Effector memory CD8-positive, alpha-beta T cell (primary cell): ENCODE measurements around the gene FOLH1.
"Not testable (repeated sequence)": the region's sequence is repeated elsewhere in the genome, so short reads cannot be mapped to it uniquely, and the experiment has no call there.

ENCODE experiments used
- ATAC-seq: fragments of 150-1000 bp; cut with Tn5 transposase; replicated peaks from 2 replicates; pipeline ENCODE4 v1.10.0; 2021; ENCODE audit warnings: mild to moderate bottlenecking, moderate library complexity
- DNase-seq, 3 experiments: peaks; one replicate each; pipeline ENCODE4 v3.0.0; 2021
- H3K27ac Mint-ChIP-seq, 2 donors: one replicate each; pipeline ENCODE4 v1.8.0; 2022; ENCODE audit warnings: mild to moderate bottlenecking in 2 of 2, mixed read lengths in 2 of 2, moderate library complexity in 2 of 2
- H3K27me3 Mint-ChIP-seq, 2 donors: one replicate each; pipeline ENCODE4 v1.8.0; 2022; ENCODE audit warnings: mixed read lengths in 2 of 2
- H3K36me3 Mint-ChIP-seq: one replicate; pipeline ENCODE4 v1.8.0; 2022; ENCODE audit warnings: mild to moderate bottlenecking, moderate library complexity, mixed read lengths; ENCODE audit not compliant: insufficient read depth
- H3K4me1 Mint-ChIP-seq, 2 donors: one replicate each; pipeline ENCODE4 v1.8.0; 2022; ENCODE audit warnings: low read depth in 2 of 2, mixed read lengths in 2 of 2
- H3K4me3 Mint-ChIP-seq, 2 donors: one replicate each; pipeline ENCODE4 v1.8.0; 2022; ENCODE audit warnings: mild to moderate bottlenecking in 2 of 2, mixed read lengths in 2 of 2, moderate library complexity in 2 of 2
- H3K9me3 Mint-ChIP-seq, 2 donors: one replicate each; pipeline ENCODE4 v1.8.0; 2022; ENCODE audit warnings: mixed read lengths in 2 of 2

Gene FOLH1

GRCh38 chr11:49151211-49151610 lies 57.2 kb downstream of the FOLH1 start:
- no peak for ATAC-seq
- Mint-ChIP-seq H3K4me1 (no peaks in the 10 kb centered on the region), H3K27ac (no peak overlapping the region), H3K4me3 (no peak overlapping the region), H3K36me3 (no peaks in the 10 kb centered on the region), H3K27me3 (no peaks in the 10 kb centered on the region), H3K9me3 (peaks cover 0 to 1% of the 10 kb centered on the region in 2 donors)
- no peak for DNase-seq

DNA sequence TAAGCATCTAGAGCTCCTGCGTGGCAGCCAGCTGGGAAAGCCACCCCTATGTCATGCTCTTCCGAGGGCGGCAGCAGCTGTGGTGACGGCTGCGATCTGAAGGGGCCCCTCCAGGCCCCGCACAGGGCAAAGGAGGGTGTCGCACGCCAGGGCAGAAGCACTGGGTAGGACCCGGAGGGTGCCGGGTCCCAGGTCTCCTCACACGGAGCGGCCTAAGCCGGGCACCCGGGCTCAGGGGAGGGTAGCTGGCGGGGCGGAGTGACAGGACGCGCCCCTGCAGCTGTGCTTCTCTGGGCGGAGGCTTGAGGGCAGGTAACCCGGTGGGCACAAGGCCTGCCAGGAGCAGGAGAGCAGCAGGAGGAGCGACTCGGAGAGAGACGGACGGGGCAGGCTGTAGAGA lies 106.0 kb downstream of the FOLH1 start:
- not testable (repeated sequence) for H3K4me3 Mint-ChIP-seq, ATAC-seq, H3K4me1 Mint-ChIP-seq, H3K27me3 Mint-ChIP-seq, DNase-seq, H3K9me3 Mint-ChIP-seq, H3K27ac Mint-ChIP-seq, H3K36me3 Mint-ChIP-seq
